ENCODE data around the gene CYTIP. TPM values are rescaled to one million over a fixed set of nuclear protein-coding genes. Genes with fewer than 3 reads are reported as not detected.

CYTIP gene
- total and polyA plus RNA-seq, 2 of the 4 experiments (the other 2 are of a cell fraction): not detected

- in situ Hi-C loops (cut with MboI; ENCODE audit: low sequenced_read_pairs) (no loop called here), dilution Hi-C loops (cut with HindIII; ENCODE audit: low sequenced_read_pairs, unreplicated experiment) (no loop called here), intact Hi-C loops (cut with micrococcal nuclease) (no loop called here)
- no peak for DNase-seq
- no peak overlapping the region for H2BK20ac ChIP-seq (ENCODE audit: low read depth, low read length)
- H3K9ac ChIP-seq (ENCODE audit: low read depth, low read length): no peak overlapping the region
- no CpG with 5 or more reads among the region's 4 CpGs for WGBS, 2 experiments (ENCODE audit: extremely low coverage in 2 of 2, insufficient read length in 1 of 2)
- H2AK9ac ChIP-seq (replicated peaks; ENCODE audit: low read depth, low read length, poor library complexity): no peak overlapping the region
- no peaks in the 10 kb centered on the region for H3K9me1 ChIP-seq (ENCODE audit: insufficient read depth, low read length)
- H3K4me3 ChIP-seq (ENCODE audit: insufficient read depth, low read depth, low read length): no peak overlapping the region
- no peak overlapping the region for H3K4me2 ChIP-seq (ENCODE audit: low read depth, low read length)
- H4K20me1 ChIP-seq (ENCODE audit: insufficient read depth, low read length): no peaks in the 10 kb centered on the region
- no peak overlapping the region for H2BK120ac ChIP-seq (ENCODE audit: low read depth, low read length)
- H3K9me3 ChIP-seq (ENCODE audit: control insufficient read depth, insufficient read depth, low read length): no peaks in the 10 kb centered on the region
- POLR2A ChIA-PET (ENCODE audit: unreplicated experiment): no interaction called here
- H3K27me3 ChIP-seq (ENCODE audit: control insufficient read depth, insufficient read depth, low read length): no peaks in the 10 kb centered on the region
- no peak overlapping the region for H4K91ac ChIP-seq (ENCODE audit: insufficient read depth, low read depth, low read length)
- H3K14ac ChIP-seq (replicated peaks; ENCODE audit: low read depth, low read length): no peak overlapping the region
- H3K56ac ChIP-seq (ENCODE audit: extremely low read depth, insufficient read depth, low read length): no peak overlapping the region
- no peak overlapping the region for H3K27ac ChIP-seq (ENCODE audit: insufficient read depth, low read length)
- H2BK5ac ChIP-seq (ENCODE audit: low read depth, low read length, poor library complexity, severe bottlenecking): no peak overlapping the region
- no peak for ATAC-seq (ENCODE audit: low read depth)
- no peaks in the 10 kb centered on the region for H3K79me1 ChIP-seq (ENCODE audit: low read depth in 1 of 2, low read length in 2 of 2)
- H2AK5ac ChIP-seq (ENCODE audit: low read depth, low read length): no peak overlapping the region
- no peak overlapping the region for H4K8ac ChIP-seq (ENCODE audit: low read depth in 2 of 2, low read length in 2 of 2)
- TF ChIP-seq MXI1 (IDR thresholded peaks at IDR 0.05; ENCODE audit: borderline replicate concordance, low read depth, low read length) (no peak), NFE2L2 (IDR thresholded peaks at IDR 0.05; ENCODE audit: low read depth, low read length) (no peak), CHD1 (IDR thresholded peaks at IDR 0.05; ENCODE audit: low read depth, low read length) (no peak), RAD21 (IDR thresholded peaks at IDR 0.05; ENCODE audit: low read length) (no peak), SMC3 (IDR thresholded peaks at IDR 0.05; ENCODE audit: low read depth, low read length) (no peak), RCOR1 (IDR thresholded peaks at IDR 0.05; ENCODE audit: insufficient replicate concordance, low read length) (no peak), FOS (IDR thresholded peaks at IDR 0.05; ENCODE audit: low read depth, low read length) (no peak)
- BruUV-seq (replicated peaks): no TSS peak
- no peak overlapping the region for H2AFZ ChIP-seq (replicated peaks; ENCODE audit: low read length, poor library complexity)
- CTCF ChIA-PET: no interaction called here
- no peaks in the 10 kb centered on the region for H3K36me3 ChIP-seq (ENCODE audit: control insufficient read depth, insufficient read depth, low read length)
- H2BK15ac ChIP-seq (ENCODE audit: low read depth, low read length): no peak overlapping the region
- H4K5ac ChIP-seq (ENCODE audit: low read depth, low read length): no peak overlapping the region
- no peak overlapping the region for H3K18ac ChIP-seq (ENCODE audit: low read depth, low read length)
- no peaks in the 10 kb centered on the region for H3K4me1 ChIP-seq (ENCODE audit: control insufficient read depth, insufficient read depth, low read length)
- H3K4ac ChIP-seq (ENCODE audit: low read depth, low read length): no peak overlapping the region
- H3K23ac ChIP-seq (ENCODE audit: low read depth, low read length): no peak overlapping the region
These were observed 17.4 kb downstream of the CYTIP start for GRCh38 chr2:157426477-157426994.
